ENCODE data around the gene PHF2.
A peak's percentile ranks its signal among the peaks of the same experiment; 100 is the strongest.

Gene PHF2

GRCh38 chr9:93678199-93679019, 102.0 kb downstream of the PHF2 start:
- no peak for DNase-seq (ENCODE audit: low read depth in 2 of 2)

- no peak for DNase-seq (ENCODE audit: low read depth in 2 of 2)
Observed at GRCh38 chr9:93679536-93680442, 103.4 kb downstream of the PHF2 start.

GRCh38 chr9:93680443-93681268, 104.3 kb downstream of the PHF2 start:
- DNase-seq (ENCODE audit: low read depth in 2 of 2), result no peak

GRCh38 chr9:93681269-93682154, 105.1 kb downstream of the PHF2 start:
- DNase-seq (ENCODE audit: low read depth in 2 of 2), result no peak

GRCh38 chr9:93682155-93682968, 106.0 kb downstream of the PHF2 start:
- DNase-seq (ENCODE audit: low read depth in 2 of 2), result peak; percentile 28 to 33

- no peak for DNase-seq (ENCODE audit: low read depth in 2 of 2)
Observed at GRCh38 chr9:93683331-93684134, 107.1 kb downstream of the PHF2 start.

- DNase-seq (ENCODE audit: low read depth in 2 of 2), result no peak
Observed at GRCh38 chr9:93684161-93684765, 107.9 kb downstream of the PHF2 start.

GRCh38 chr9:93684806-93685543, 108.6 kb downstream of the PHF2 start:
- DNase-seq (ENCODE audit: low read depth in 2 of 2), result no peak

- no peak for DNase-seq (ENCODE audit: low read depth in 2 of 2)
Observed at GRCh38 chr9:93686127-93686879, 109.9 kb downstream of the PHF2 start.

- DNase-seq (ENCODE audit: low read depth in 2 of 2), result no peak
Observed at GRCh38 chr9:93686880-93687236, 110.5 kb downstream of the PHF2 start.

- DNase-seq (ENCODE audit: low read depth in 2 of 2), result no peak
Observed at GRCh38 chr9:93690618-93691017, 114.2 kb downstream of the PHF2 start.

- no peak for DNase-seq (ENCODE audit: low read depth in 2 of 2)
Observed at GRCh38 chr9:93693129-93693528, 116.7 kb downstream of the PHF2 start.

GRCh38 chr9:93697352-93698139, 121.2 kb downstream of the PHF2 start:
- no peak for DNase-seq (ENCODE audit: low read depth in 2 of 2)

GRCh38 chr9:93698140-93698908, 121.9 kb downstream of the PHF2 start:
- no peak for DNase-seq (ENCODE audit: low read depth in 2 of 2)

- DNase-seq (ENCODE audit: low read depth in 2 of 2), result no peak
Observed at GRCh38 chr9:93699650-93700049, 123.3 kb downstream of the PHF2 start.
